Trophoblast cell (in vitro differentiated cells and primary cell): ENCODE measurements around the gene RBBP6.
"Not testable (repeated sequence)": the region's sequence is repeated elsewhere in the genome, so short reads cannot be mapped to it uniquely, and the experiment has no call there.

Experiments used
- DNase-seq, 2 donors: peaks; one replicate each; pipeline ENCODE4 v3.0.0-alpha.2; 2016
- H2AFZ ChIP-seq: 2 replicates; pipeline ENCODE4 v1.6.1; 2013; ENCODE audit warnings: low read length, moderate library complexity, mild to moderate bottlenecking; ENCODE audit not compliant: insufficient read depth, poor library complexity
- H2AK5ac ChIP-seq: 2 replicates; pipeline ENCODE4 v1.6.1; 2013; ENCODE audit warnings: mild to moderate bottlenecking, low read length
- H2BK120ac ChIP-seq: 2 replicates; pipeline ENCODE4 v1.6.1; 2013; ENCODE audit warnings: low read length, mild to moderate bottlenecking, moderate library complexity; ENCODE audit not compliant: insufficient read depth, poor library complexity
- H2BK12ac ChIP-seq: 2 replicates; pipeline ENCODE4 v1.6.1; 2013; ENCODE audit warnings: mild to moderate bottlenecking, low read length, moderate library complexity
- H2BK5ac ChIP-seq: 2 replicates; pipeline ENCODE4 v1.6.1; 2013; ENCODE audit warnings: low read length, low read depth, moderate library complexity, mild to moderate bottlenecking; ENCODE audit not compliant: poor library complexity
- H3K14ac ChIP-seq: 2 replicates; pipeline ENCODE4 v1.6.1; 2013; ENCODE audit warnings: mild to moderate bottlenecking, low read length
- H3K18ac ChIP-seq: 2 replicates; pipeline ENCODE4 v1.6.1; 2013; ENCODE audit warnings: mild to moderate bottlenecking, low read length
- H3K23ac ChIP-seq: 2 replicates; pipeline ENCODE4 v1.6.1; 2013; ENCODE audit warnings: low read length
- H3K27ac ChIP-seq: 2 replicates; pipeline ENCODE4 v1.5.1; 2013; ENCODE audit warnings: low read depth, mild to moderate bottlenecking, inconsistent platforms, low read length, moderate library complexity
- H3K27me3 ChIP-seq: 2 replicates; pipeline ENCODE4 v1.6.1; 2013; ENCODE audit warnings: inconsistent platforms, mild to moderate bottlenecking, low read length, moderate library complexity; ENCODE audit not compliant: insufficient read depth
- H3K36me3 ChIP-seq, 2 experiments: 1 replicate in 1 of 2; 2 replicates in 1 of 2; pipeline ENCODE4 v1.6.1; 2013; ENCODE audit warnings: low read length in 2 of 2, mild to moderate bottlenecking in 2 of 2, moderate library complexity in 1 of 2; ENCODE audit not compliant: insufficient read depth in 2 of 2, control insufficient read depth in 1 of 2
- H3K4ac ChIP-seq: 2 replicates; pipeline ENCODE4 v1.6.1; 2013; ENCODE audit warnings: low read depth, mild to moderate bottlenecking, low read length, moderate library complexity
- H3K4me1 ChIP-seq, 2 experiments: 1 replicate in 1 of 2; 2 replicates in 1 of 2; pipeline ENCODE4 v1.6.1; 2013; ENCODE audit warnings: low read length in 2 of 2, mild to moderate bottlenecking in 2 of 2, moderate library complexity in 1 of 2; ENCODE audit not compliant: insufficient read depth in 2 of 2, control insufficient read depth in 1 of 2
- H3K4me2 ChIP-seq: 2 replicates; pipeline ENCODE4 v1.6.1; 2013; ENCODE audit warnings: inconsistent platforms, mild to moderate bottlenecking, low read length, moderate library complexity
- H3K4me3 ChIP-seq: 2 replicates; pipeline ENCODE4 v1.5.1; 2013; ENCODE audit warnings: mild to moderate bottlenecking, low read depth, low read length, inconsistent platforms
- H3K79me1 ChIP-seq: one replicate; pipeline ENCODE4 v1.6.1; 2013; ENCODE audit warnings: low read length
- H3K79me2 ChIP-seq: 2 replicates; pipeline ENCODE4 v1.6.1; 2013; ENCODE audit warnings: low read length, mild to moderate bottlenecking; ENCODE audit not compliant: control insufficient read depth, insufficient read depth, poor library complexity
- H3K9ac ChIP-seq: 2 replicates; pipeline ENCODE4 v1.6.1; 2013; ENCODE audit warnings: mild to moderate bottlenecking, low read length
- H3K9me3 ChIP-seq: 2 replicates; pipeline ENCODE4 v1.6.1; 2013; ENCODE audit warnings: low read depth, mild to moderate bottlenecking, control low read depth, inconsistent platforms, low read length; ENCODE audit not compliant: insufficient read depth
- H4K12ac ChIP-seq: 2 replicates; pipeline ENCODE4 v1.6.1; 2013; ENCODE audit warnings: low read depth, mild to moderate bottlenecking, low read length, moderate library complexity
- H4K8ac ChIP-seq: 2 replicates; pipeline ENCODE4 v1.6.1; 2013; ENCODE audit warnings: low read depth, mild to moderate bottlenecking, low read length, moderate library complexity
- H4K91ac ChIP-seq: one replicate; pipeline ENCODE4 v1.6.1; 2013; ENCODE audit warnings: low read depth, mild to moderate bottlenecking, low read length, moderate library complexity
- WGBS: extraction: QIAGEN DNeasy Blood & Tissue Kit; methylation state at CpG from one replicate; pipeline ENCODE4 v1.1.7; 2013; ENCODE audit warnings: missing lambda C conversion rate; ENCODE audit not compliant: insufficient read length, insufficient coverage; ENCODE audit errors: extremely low coverage; 5-methylcytosine and 5-hydroxymethylcytosine counted together

RBBP6 gene

DNA sequence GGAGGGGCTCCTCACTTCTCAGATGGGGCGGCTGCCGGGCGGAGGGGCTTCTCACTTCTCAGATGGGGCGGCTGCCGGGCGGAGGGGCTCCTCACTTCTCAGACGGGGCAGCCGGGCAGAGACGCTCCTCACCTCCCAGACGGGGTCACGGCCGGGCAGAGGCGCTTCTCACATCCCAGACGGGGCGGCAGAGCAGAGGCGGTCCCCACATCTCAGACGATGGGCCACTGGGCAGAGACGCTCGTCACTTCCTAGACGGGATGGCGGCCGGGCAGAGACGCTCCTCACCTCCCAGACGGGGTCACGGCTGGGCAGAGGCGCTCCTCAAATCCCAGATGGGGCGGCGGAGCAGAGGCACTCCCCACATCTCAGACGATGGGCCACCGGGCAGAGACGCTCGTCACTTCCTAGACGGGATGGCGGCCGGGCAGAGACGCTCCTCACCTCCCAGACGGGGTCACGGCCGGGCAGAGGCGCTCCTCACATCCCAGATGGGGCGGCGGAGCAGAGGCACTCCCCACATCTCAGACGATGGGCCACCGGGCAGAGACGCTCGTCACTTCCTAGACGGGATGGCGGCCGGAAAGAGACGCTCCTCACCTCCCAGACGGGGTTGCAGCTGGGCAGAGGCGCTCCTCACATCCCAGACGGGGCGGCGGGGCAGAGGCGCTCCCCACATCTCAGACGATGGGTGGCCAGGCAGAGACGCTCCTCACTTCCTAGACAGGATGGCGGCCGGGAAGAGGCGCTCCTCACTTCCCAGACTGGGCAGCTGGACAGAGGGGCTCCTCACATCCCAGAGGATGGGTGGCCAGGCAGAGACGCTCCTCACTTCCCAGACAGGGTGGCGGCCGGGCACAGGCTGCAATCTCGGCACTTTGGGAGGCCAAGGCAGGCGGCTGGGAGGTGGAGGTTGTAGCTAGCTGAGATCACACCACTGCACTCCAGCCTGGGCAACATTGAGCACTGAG lies 35.4 kb downstream of the RBBP6 start:
- not testable (repeated sequence) for H3K4me2 ChIP-seq, DNase-seq

DNA sequence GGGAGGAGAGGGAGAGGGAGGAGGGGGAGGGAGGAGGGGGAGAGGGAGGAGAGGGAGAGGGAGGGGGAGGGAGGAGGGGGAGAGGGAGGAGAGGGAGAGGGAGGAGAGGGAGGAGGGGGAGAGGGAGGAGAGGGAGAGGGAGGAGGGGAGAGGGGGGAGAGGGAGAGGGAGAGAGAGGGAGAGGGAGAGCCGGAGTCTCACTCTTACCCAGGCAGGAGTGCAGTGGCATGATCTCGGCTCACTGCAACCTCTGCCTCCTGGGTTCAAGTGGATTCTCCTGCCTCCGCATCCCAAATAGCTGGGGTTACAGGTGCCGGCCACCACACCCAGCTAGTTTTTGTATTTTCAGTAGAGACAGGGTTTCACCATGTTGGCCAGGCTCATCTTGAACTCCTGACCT lies 36.4 kb downstream of the RBBP6 start:
- H3K79me1 ChIP-seq, H3K18ac ChIP-seq, H2AFZ ChIP-seq, H3K27me3 ChIP-seq, H2BK12ac ChIP-seq, H4K91ac ChIP-seq, H3K27ac ChIP-seq, H3K9me3 ChIP-seq, H3K4me2 ChIP-seq, H3K9ac ChIP-seq, H4K8ac ChIP-seq, H3K4me1 ChIP-seq, H3K14ac ChIP-seq, H2AK5ac ChIP-seq, H3K4me3 ChIP-seq, H3K79me2 ChIP-seq, H2BK120ac ChIP-seq, H3K4ac ChIP-seq, H3K23ac ChIP-seq, H4K12ac ChIP-seq, H3K36me3 ChIP-seq, H2BK5ac ChIP-seq, DNase-seq: not testable (repeated sequence)
- WGBS: no CpG with 5 or more reads among the region's 4 CpGs

More for the DNA sequence above, 35.4 kb downstream of the RBBP6 start:
- H4K8ac ChIP-seq, H3K4me3 ChIP-seq, H3K27ac ChIP-seq, H3K23ac ChIP-seq, H3K9me3 ChIP-seq, H3K27me3 ChIP-seq, H2BK5ac ChIP-seq, H2BK12ac ChIP-seq, H3K4ac ChIP-seq, H2AFZ ChIP-seq, H4K91ac ChIP-seq, H3K4me1 ChIP-seq, H3K36me3 ChIP-seq, H3K14ac ChIP-seq, H2BK120ac ChIP-seq, H3K79me2 ChIP-seq, H3K79me1 ChIP-seq, H3K18ac ChIP-seq, H2AK5ac ChIP-seq, H4K12ac ChIP-seq, H3K9ac ChIP-seq: not testable (repeated sequence)
- WGBS: no CpG with 5 or more reads among the region's 66 CpGs

GRCh38 chr16:24577167-24577566 lies 37.8 kb downstream of the RBBP6 start:
- no peak overlapping the region for H2BK12ac ChIP-seq
- H3K18ac ChIP-seq: no peak overlapping the region
- no peak for DNase-seq
- H2BK5ac ChIP-seq: no peak overlapping the region
- peaks cover 5% of the 10 kb centered on the region for H3K9me3 ChIP-seq
- H3K4me3 ChIP-seq: no peak overlapping the region
- H3K9ac ChIP-seq: no peak overlapping the region
- no peak overlapping the region for H2BK120ac ChIP-seq
- no peak overlapping the region for H3K23ac ChIP-seq
- H3K4me2 ChIP-seq: no peak overlapping the region
- H4K8ac ChIP-seq: no peak overlapping the region
- no peak overlapping the region for H4K91ac ChIP-seq
- no peak overlapping the region for H3K27ac ChIP-seq
- no peak overlapping the region for H3K14ac ChIP-seq
- H3K36me3 ChIP-seq: peaks cover 0 to 2% of the 10 kb centered on the region in 2 experiments
- H3K4me1 ChIP-seq: no peaks in the 10 kb centered on the region
- WGBS: no CpG with 5 or more reads among the region's 11 CpGs
- H3K79me2 ChIP-seq: no peaks in the 10 kb centered on the region
- H3K4ac ChIP-seq: no peak overlapping the region
- H2AFZ ChIP-seq: no peak overlapping the region
- H3K79me1 ChIP-seq: no peaks in the 10 kb centered on the region
- H3K27me3 ChIP-seq: no peaks in the 10 kb centered on the region
- H2AK5ac ChIP-seq: no peak overlapping the region
- no peak overlapping the region for H4K12ac ChIP-seq

DNA sequence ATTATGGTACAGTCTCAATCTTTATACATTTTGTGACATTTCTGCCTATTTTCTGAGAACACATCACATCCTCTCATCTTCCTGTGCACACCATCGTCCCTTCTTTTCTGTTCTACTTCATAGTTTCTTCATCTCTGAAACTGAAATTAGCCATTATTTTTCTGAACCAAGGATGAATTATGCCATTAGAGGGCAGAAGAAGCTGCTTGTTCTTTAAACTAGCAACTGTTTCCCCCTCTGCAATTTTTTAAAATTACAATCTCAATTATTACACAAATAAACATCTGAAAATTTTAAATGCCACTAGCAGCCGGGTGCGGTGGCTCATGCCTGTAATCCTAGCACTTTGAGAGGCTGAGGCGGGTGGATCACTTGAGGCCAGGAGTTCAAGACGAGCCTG lies 41.3 kb downstream of the RBBP6 start:
- Histone ChIP-seq H3K79me1 (no peaks in the 10 kb centered on the region), H3K36me3 (no peaks in the 10 kb centered on the region), H4K91ac (no peak overlapping the region), H3K9me3 (no peaks in the 10 kb centered on the region), H3K79me2 (no peaks in the 10 kb centered on the region), H3K27ac (no peak overlapping the region), H3K18ac (no peak overlapping the region), H3K14ac (no peak overlapping the region), H4K12ac (no peak overlapping the region), H2BK12ac (no peak overlapping the region), H3K4me1 (no peaks in the 10 kb centered on the region), H3K4me2 (no peak overlapping the region), H3K4me3 (no peak overlapping the region), H2BK120ac (no peak overlapping the region), H2AK5ac (no peak overlapping the region), H2BK5ac (no peak overlapping the region), H2AFZ (no peak overlapping the region), H3K4ac (no peak overlapping the region), H4K8ac (no peak overlapping the region), H3K9ac (no peak overlapping the region), H3K27me3 (no peaks in the 10 kb centered on the region), H3K23ac (no peak overlapping the region)
- peak in 1 of 2 donors; percentile 21 for DNase-seq
- WGBS: no CpG with 5 or more reads among the region's 5 CpGs
